GM23338 (cell line): ENCODE measurements around the gene DISP3. TPM values are rescaled to one million over a fixed set of nuclear protein-coding genes. Genes with fewer than 3 reads are reported as not detected.

Experiments used
- ATAC-seq: fragments of 200-7000 bp; cut with Tn5 transposase; 3 replicates; pipeline ENCODE4 v1.9.1; 2020
- DNase-seq: peaks from one replicate; pipeline ENCODE4 v3.0.0-alpha.2; 2015; ENCODE audit warnings: low spot score
- H2AFZ ChIP-seq: fragments of 200-600 bp; sonication (generic); 2 replicates; pipeline ENCODE4 v1.8.0; 2016; ENCODE audit warnings: antibody characterized with exemption, mild to moderate bottlenecking, moderate library complexity
- H3F3A ChIP-seq: fragments of 200-600 bp; sonication (generic); replicated peaks from 2 replicates; pipeline ENCODE4 v1.8.0; 2017; ENCODE audit warnings: antibody characterized with exemption, mixed run types, low read depth
- H3K27ac ChIP-seq: fragments of 200-600 bp; sonication (generic); 2 replicates; pipeline ENCODE4 v1.6.1; 2016; ENCODE audit warnings: low read depth
- H3K27me3 ChIP-seq: fragments of 200-600 bp; sonication (generic); 2 replicates; pipeline ENCODE4 v1.8.0; 2016; ENCODE audit warnings: mild to moderate bottlenecking, mixed run types, moderate library complexity; ENCODE audit not compliant: insufficient read depth
- H3K36me3 ChIP-seq: fragments of 200-600 bp; sonication (generic); 2 replicates; pipeline ENCODE4 v1.8.0; 2016; ENCODE audit warnings: mild to moderate bottlenecking; ENCODE audit not compliant: insufficient read depth
- H3K4me1 ChIP-seq: fragments of 200-600 bp; sonication (generic); 2 replicates; pipeline ENCODE4 v1.8.0; 2016; ENCODE audit warnings: mild to moderate bottlenecking, moderate library complexity; ENCODE audit not compliant: insufficient read depth
- H3K4me2 ChIP-seq: fragments of 200-600 bp; sonication (generic); 2 replicates; pipeline ENCODE4 v1.7.1; 2017; ENCODE audit warnings: mixed run types
- H3K4me3 ChIP-seq: fragments of 200-600 bp; sonication (generic); 2 replicates; pipeline ENCODE4 v1.6.1; 2016; ENCODE audit warnings: mixed run types
- H3K79me2 ChIP-seq: fragments of 200-600 bp; sonication (generic); replicated peaks from 2 replicates; pipeline ENCODE4 v1.8.0; 2017; ENCODE audit warnings: mild to moderate bottlenecking; ENCODE audit not compliant: insufficient read depth
- H3K9me2 ChIP-seq: fragments of 200-600 bp; sonication (generic); 2 replicates; pipeline ENCODE4 v1.8.0; 2017; ENCODE audit not compliant: insufficient read depth
- H4K20me1 ChIP-seq: fragments of 200-600 bp; sonication (generic); replicated peaks from 2 replicates; pipeline ENCODE4 v1.8.0; 2017; ENCODE audit warnings: mild to moderate bottlenecking; ENCODE audit not compliant: insufficient read depth
- H3K27ac Mint-ChIP-seq: 2 replicates; pipeline ENCODE4 v1.8.0; 2020; ENCODE audit warnings: inconsistent platforms, mild to moderate bottlenecking, moderate library complexity, mixed read lengths
- H3K27me3 Mint-ChIP-seq: 3 replicates; pipeline ENCODE4 v1.8.0; 2022; ENCODE audit warnings: low read depth, mild to moderate bottlenecking, moderate library complexity, mixed read lengths, inconsistent platforms; ENCODE audit not compliant: insufficient read depth, poor library complexity
- H3K36me3 Mint-ChIP-seq: 3 replicates; pipeline ENCODE4 v1.8.0; 2021; ENCODE audit warnings: low read depth, mild to moderate bottlenecking, inconsistent platforms, moderate library complexity, mixed read lengths
- H3K4me1 Mint-ChIP-seq: 3 replicates; pipeline ENCODE4 v1.8.0; 2020; ENCODE audit warnings: mild to moderate bottlenecking, inconsistent platforms, mixed read lengths
- H3K4me3 Mint-ChIP-seq: 3 replicates; pipeline ENCODE4 v1.8.0; 2021; ENCODE audit warnings: moderate library complexity, mild to moderate bottlenecking, inconsistent platforms, mixed read lengths
- H3K9me3 Mint-ChIP-seq: 3 replicates; pipeline ENCODE4 v1.8.0; 2020; ENCODE audit warnings: moderate library complexity, mild to moderate bottlenecking, inconsistent platforms, mixed read lengths
- CREB1 ChIP-seq: fragments of 250-450 bp; sonication (Bioruptor Pico); IDR thresholded peaks from 2 replicates; pipeline ENCODE4 v1.5.0; 2020; ENCODE audit warnings: low read depth, mild to moderate bottlenecking, moderate library complexity
- EZH2 ChIP-seq: fragments of 200-600 bp; sonication (generic); IDR thresholded peaks from one replicate; pipeline ENCODE4 v1.8.0; 2017; ENCODE audit warnings: antibody characterized with exemption, mild to moderate bottlenecking, low read depth; ENCODE audit not compliant: unreplicated experiment
- NANOG ChIP-seq: IDR thresholded peaks from 2 replicates; pipeline ENCODE4 v1.6.1; 2016; ENCODE audit warnings: antibody characterized with exemption, borderline replicate concordance
- POLR2AphosphoS5 ChIP-seq: IDR thresholded peaks from 2 replicates; pipeline ENCODE4 v1.6.1; 2016; ENCODE audit warnings: antibody characterized with exemption, low read depth
- STAT1 ChIP-seq: IDR thresholded peaks from one replicate; pipeline ENCODE4 v1.6.1; 2016; ENCODE audit warnings: antibody characterized with exemption; ENCODE audit not compliant: unreplicated experiment
- ZNF114 ChIP-seq: fragments of 250-450 bp; sonication (Bioruptor Pico); IDR thresholded peaks from 2 replicates; pipeline ENCODE4 v1.5.0; 2020; ENCODE audit warnings: mild to moderate bottlenecking, moderate library complexity
- ZNF331 ChIP-seq: fragments of 250-450 bp; sonication (Bioruptor Pico); IDR thresholded peaks from 2 replicates; pipeline ENCODE4 v1.5.0; 2020; ENCODE audit warnings: low read depth, mild to moderate bottlenecking, moderate library complexity
- polyA plus RNA-seq: library from polyadenylated mRNA; unstranded; fragments of >200 nt; fragmentation: Nextera tagmentation; extraction: Ambion mirVana; gene quantifications from 2 replicates; pipeline ENCODE4 v1.2.1, GENCODE V29; 2016
- total RNA-seq: library from RNA; depleted of rRNA; stranded (reverse); fragments of >200 nt; shearing (Covaris generic); gene quantifications from 2 replicates; pipeline ENCODE4 v1.2.3, GENCODE V29; 2014
- TF ChIP-seq, protein P1 (sequence below), 2 experiments: fragments of 200-600 bp in 1 of 2; sonication (generic) in 1 of 2; conservative IDR thresholded peaks; 2 replicates each; pipeline versions ENCODE4 v1.5.1 to v1.6.1; 2016 to 2017; ENCODE audit warnings: antibody characterized with exemption in 2 of 2, low read depth in 2 of 2, mild to moderate bottlenecking in 2 of 2, moderate library complexity in 1 of 2
- TF ChIP-seq, protein P2 (sequence below): IDR thresholded peaks from one replicate; pipeline ENCODE4 v1.6.1; 2018; ENCODE audit warnings: antibody characterized with exemption; ENCODE audit not compliant: unreplicated experiment

Gene DISP3
- total and polyA plus RNA-seq, 2 experiments from 2014 or later = 3.2 to 11.1 TPM

DNA sequence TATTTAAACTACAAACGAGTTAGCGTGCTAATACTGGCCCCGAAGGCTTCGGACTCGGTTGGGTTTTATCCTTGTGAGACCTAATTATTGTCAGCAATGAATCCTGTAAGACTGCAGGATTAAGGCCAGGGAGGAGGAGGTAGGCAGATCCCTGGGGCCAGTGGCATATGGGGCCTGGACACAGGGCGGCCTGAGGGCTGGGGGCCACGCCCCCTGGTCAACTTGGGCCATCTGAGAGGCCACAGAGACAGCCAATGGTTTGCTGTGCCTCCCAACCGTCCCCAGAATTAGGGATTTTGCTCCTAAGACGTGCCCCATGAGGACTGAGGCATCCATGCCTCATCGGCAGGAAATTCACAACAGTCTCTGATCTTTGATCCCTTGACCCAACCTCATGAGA, 31.1 kb upstream of the DISP3 start:
- H3K4me3 Mint-ChIP-seq = no peak overlapping the region
- no peaks in the 10 kb centered on the region for H3K79me2 ChIP-seq
- H3K27me3 Mint-ChIP-seq = peaks cover 5% of the 10 kb centered on the region
- no peaks in the 10 kb centered on the region for H3K4me1 Mint-ChIP-seq
- no peaks in the 10 kb centered on the region for H3K9me2 ChIP-seq
- no peak overlapping the region for H3K27ac Mint-ChIP-seq
- DNase-seq (no peak), ATAC-seq (no peak)
- H3K4me3 ChIP-seq = no peak overlapping the region
- H3K4me1 ChIP-seq = no peaks in the 10 kb centered on the region; the same call in 1 of the 2 replicates
- H3K9me3 Mint-ChIP-seq = no peaks in the 10 kb centered on the region; the same call in 2 of the 3 replicates
- no peaks in the 10 kb centered on the region for H3K27me3 ChIP-seq
- H3F3A ChIP-seq = no peaks in the 10 kb centered on the region
- TF ChIP-seq, protein P1, sequence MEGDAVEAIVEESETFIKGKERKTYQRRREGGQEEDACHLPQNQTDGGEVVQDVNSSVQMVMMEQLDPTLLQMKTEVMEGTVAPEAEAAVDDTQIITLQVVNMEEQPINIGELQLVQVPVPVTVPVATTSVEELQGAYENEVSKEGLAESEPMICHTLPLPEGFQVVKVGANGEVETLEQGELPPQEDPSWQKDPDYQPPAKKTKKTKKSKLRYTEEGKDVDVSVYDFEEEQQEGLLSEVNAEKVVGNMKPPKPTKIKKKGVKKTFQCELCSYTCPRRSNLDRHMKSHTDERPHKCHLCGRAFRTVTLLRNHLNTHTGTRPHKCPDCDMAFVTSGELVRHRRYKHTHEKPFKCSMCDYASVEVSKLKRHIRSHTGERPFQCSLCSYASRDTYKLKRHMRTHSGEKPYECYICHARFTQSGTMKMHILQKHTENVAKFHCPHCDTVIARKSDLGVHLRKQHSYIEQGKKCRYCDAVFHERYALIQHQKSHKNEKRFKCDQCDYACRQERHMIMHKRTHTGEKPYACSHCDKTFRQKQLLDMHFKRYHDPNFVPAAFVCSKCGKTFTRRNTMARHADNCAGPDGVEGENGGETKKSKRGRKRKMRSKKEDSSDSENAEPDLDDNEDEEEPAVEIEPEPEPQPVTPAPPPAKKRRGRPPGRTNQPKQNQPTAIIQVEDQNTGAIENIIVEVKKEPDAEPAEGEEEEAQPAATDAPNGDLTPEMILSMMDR (conservative IDR thresholded peaks at IDR 0.05; ENCODE audit: low read depth in 2 of 2) = no peak
- no peak for TF ChIP-seq CREB1 (CRISPR knock-in tag)
- TF ChIP-seq ZNF114 (CRISPR knock-in tag) = no peak
- no peak for TF ChIP-seq STAT1
- no peak for TF ChIP-seq EZH2
- H4K20me1 ChIP-seq = no peaks in the 10 kb centered on the region
- H3K27ac ChIP-seq = no peak overlapping the region
- H3K36me3 Mint-ChIP-seq = no peaks in the 10 kb centered on the region
- H3K36me3 ChIP-seq = no peaks in the 10 kb centered on the region
- H3K4me2 ChIP-seq = no peak overlapping the region
- H2AFZ ChIP-seq = no peak overlapping the region

DNA sequence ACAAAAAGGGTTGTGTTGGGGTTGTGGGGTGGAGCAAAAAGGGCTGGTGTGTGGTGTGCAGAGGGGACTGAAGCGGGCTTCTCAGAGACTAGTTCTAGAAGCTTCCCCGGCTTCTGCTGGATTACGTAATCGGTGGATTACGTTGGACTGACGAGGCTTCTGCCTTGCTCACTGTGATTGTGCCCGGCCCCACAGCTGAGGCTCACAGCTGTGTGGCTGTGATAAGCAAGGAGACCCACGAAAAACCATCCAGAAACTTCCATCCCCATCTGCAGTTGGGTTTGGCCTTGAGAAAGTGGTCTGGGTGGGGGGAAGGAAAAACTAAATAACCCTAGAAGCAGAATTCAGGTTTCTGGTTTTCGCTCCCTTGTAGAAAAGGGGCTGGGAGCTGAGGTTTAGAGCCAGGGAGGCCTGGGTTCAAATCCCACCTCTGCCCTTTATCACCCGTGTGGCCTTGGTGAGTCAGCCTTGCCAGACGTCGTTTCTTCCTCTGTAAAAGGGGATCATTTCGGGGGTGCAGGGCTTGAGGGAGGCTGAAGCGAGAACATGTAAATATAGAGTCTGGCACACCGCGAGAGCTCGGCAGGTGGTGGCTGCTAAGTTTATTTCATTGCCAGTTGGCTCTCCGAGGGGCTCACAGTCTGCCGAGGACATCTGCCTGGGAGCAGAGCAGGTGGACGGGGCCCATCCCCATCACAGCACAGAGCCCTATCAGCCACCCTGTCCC, 30.4 kb upstream of the DISP3 start:
- Histone ChIP-seq H2AFZ (peak overlapping the region; percentile 52), H3K79me2 (no peaks in the 10 kb centered on the region), H3K27me3 (no peaks in the 10 kb centered on the region), H3K4me3 (no peak overlapping the region), H3F3A (no peaks in the 10 kb centered on the region), H3K27ac (no peak overlapping the region), H3K9me2 (no peaks in the 10 kb centered on the region), H3K4me1 (no peaks in the 10 kb centered on the region; the same call in 1 of the 2 replicates), H3K4me2 (no peak overlapping the region), H4K20me1 (no peaks in the 10 kb centered on the region), H3K36me3 (no peaks in the 10 kb centered on the region)
- DNase-seq = no peak
- no peaks in the 10 kb centered on the region for H3K36me3 Mint-ChIP-seq
- ATAC-seq = no peak
- H3K27ac Mint-ChIP-seq = no peak overlapping the region
- no peak overlapping the region for H3K4me3 Mint-ChIP-seq
- H3K9me3 Mint-ChIP-seq = no peaks in the 10 kb centered on the region; the same call in 2 of the 3 replicates
- peaks cover 5% of the 10 kb centered on the region for H3K27me3 Mint-ChIP-seq
- no peaks in the 10 kb centered on the region for H3K4me1 Mint-ChIP-seq
- TF ChIP-seq, protein P1 (conservative IDR thresholded peaks at IDR 0.05; ENCODE audit: low read depth in 2 of 2) = no peak
- TF ChIP-seq EZH2 = no peak
- TF ChIP-seq NANOG = no peak
- no peak for TF ChIP-seq ZNF114 (CRISPR knock-in tag)
- TF ChIP-seq POLR2AphosphoS5 = no peak
- TF ChIP-seq STAT1 = no peak
- no peak for TF ChIP-seq CREB1 (CRISPR knock-in tag)
- TF ChIP-seq, protein P2, sequence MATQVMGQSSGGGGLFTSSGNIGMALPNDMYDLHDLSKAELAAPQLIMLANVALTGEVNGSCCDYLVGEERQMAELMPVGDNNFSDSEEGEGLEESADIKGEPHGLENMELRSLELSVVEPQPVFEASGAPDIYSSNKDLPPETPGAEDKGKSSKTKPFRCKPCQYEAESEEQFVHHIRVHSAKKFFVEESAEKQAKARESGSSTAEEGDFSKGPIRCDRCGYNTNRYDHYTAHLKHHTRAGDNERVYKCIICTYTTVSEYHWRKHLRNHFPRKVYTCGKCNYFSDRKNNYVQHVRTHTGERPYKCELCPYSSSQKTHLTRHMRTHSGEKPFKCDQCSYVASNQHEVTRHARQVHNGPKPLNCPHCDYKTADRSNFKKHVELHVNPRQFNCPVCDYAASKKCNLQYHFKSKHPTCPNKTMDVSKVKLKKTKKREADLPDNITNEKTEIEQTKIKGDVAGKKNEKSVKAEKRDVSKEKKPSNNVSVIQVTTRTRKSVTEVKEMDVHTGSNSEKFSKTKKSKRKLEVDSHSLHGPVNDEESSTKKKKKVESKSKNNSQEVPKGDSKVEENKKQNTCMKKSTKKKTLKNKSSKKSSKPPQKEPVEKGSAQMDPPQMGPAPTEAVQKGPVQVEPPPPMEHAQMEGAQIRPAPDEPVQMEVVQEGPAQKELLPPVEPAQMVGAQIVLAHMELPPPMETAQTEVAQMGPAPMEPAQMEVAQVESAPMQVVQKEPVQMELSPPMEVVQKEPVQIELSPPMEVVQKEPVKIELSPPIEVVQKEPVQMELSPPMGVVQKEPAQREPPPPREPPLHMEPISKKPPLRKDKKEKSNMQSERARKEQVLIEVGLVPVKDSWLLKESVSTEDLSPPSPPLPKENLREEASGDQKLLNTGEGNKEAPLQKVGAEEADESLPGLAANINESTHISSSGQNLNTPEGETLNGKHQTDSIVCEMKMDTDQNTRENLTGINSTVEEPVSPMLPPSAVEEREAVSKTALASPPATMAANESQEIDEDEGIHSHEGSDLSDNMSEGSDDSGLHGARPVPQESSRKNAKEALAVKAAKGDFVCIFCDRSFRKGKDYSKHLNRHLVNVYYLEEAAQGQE = no peak
- no peak for TF ChIP-seq ZNF331 (CRISPR knock-in tag)
